SK-N-SH (cell line): ENCODE measurements around the gene ACP5. TPM values are rescaled to one million over a fixed set of nuclear protein-coding genes. Genes with fewer than 3 reads are reported as not detected.

ENCODE experiments used
- CTCF ChIA-PET: fragments of 300-600, 350-600 bp; formaldehyde crosslinking; extraction: SDS; loops from one replicate; lab custom pipeline; 2021; lab: Yijun Ruan, JAX
- POLR2A ChIA-PET: fragments of 350-600 bp; sonication (Branson Sonifier 250); formaldehyde crosslinking; extraction: SDS; loops from one replicate; lab custom pipeline; 2020; ENCODE audit warnings: antibody characterized with exemption, inconsistent platforms; lab: Yijun Ruan, JAX
- DNase-seq: peaks from one replicate; pipeline ENCODE4 v3.0.0; 2012
- H2AFZ ChIP-seq: fragments of 200-600 bp; sonication (generic); 2 replicates; pipeline ENCODE4 v1.8.1; 2016; ENCODE audit warnings: antibody characterized with exemption, mild to moderate bottlenecking, low read depth
- H3F3A ChIP-seq: fragments of 200-600 bp; sonication (generic); replicated peaks from 2 replicates; pipeline ENCODE3; 2016; ENCODE audit warnings: antibody characterized with exemption, mild to moderate bottlenecking; ENCODE audit not compliant: insufficient read depth
- H3K27ac ChIP-seq, 2 experiments: fragments of 200-500 bp in 1 of 2; fragments of 200-600 bp in 1 of 2; sonication (Bioruptor generic) in 1 of 2; sonication (generic), shearing (Covaris generic) in 1 of 2; 2 replicates each; pipeline versions ENCODE4 v1.5.1 to v1.6.1; 2014 to 2016; ENCODE audit warnings: low read depth in 2 of 2, inconsistent platforms in 1 of 2, low read length in 1 of 2, mild to moderate bottlenecking in 1 of 2, mixed read lengths in 1 of 2
- H3K27me3 ChIP-seq: fragments of 200-600 bp; sonication (generic), shearing (Covaris generic); 2 replicates; pipeline ENCODE4 v1.6.1; 2016; ENCODE audit warnings: mixed run types; ENCODE audit not compliant: insufficient read depth
- H3K36me3 ChIP-seq, 2 experiments: fragments of 200-500 bp in 1 of 2; fragments of 200-600 bp in 1 of 2; sonication (Bioruptor generic) in 1 of 2; sonication (generic) in 1 of 2; replicated peaks in 1 of 2; 2 replicates each; pipeline versions ENCODE3 to v1.5.1; 2014 to 2016; ENCODE audit warnings: low read length in 1 of 2, mild to moderate bottlenecking in 1 of 2; ENCODE audit not compliant: insufficient read depth in 2 of 2, control insufficient read depth in 1 of 2
- H3K4me1 ChIP-seq, 2 experiments: fragments of 200-500 bp in 1 of 2; fragments of 200-600 bp in 1 of 2; sonication (Bioruptor generic) in 1 of 2; sonication (generic), shearing (Covaris generic) in 1 of 2; 2 replicates each; pipeline versions ENCODE4 v1.5.1 to v1.6.1; 2014 to 2016; ENCODE audit warnings: low read depth in 1 of 2, low read length in 1 of 2, mixed run types in 1 of 2; ENCODE audit not compliant: insufficient read depth in 2 of 2, control insufficient read depth in 1 of 2
- H3K4me2 ChIP-seq: fragments of 200-600 bp; sonication (generic), shearing (Covaris generic); 2 replicates; pipeline ENCODE4 v1.6.1; 2017; ENCODE audit warnings: mixed run types
- H3K4me3 ChIP-seq, 2 experiments: fragments of 200-500 bp in 1 of 2; fragments of 200-600 bp in 1 of 2; sonication (Bioruptor generic) in 1 of 2; sonication (generic), shearing (Covaris generic) in 1 of 2; 2 replicates each; pipeline versions ENCODE4 v1.5.1 to v1.8.1; 2014 to 2016; ENCODE audit warnings: low read depth in 2 of 2, inconsistent platforms in 1 of 2, low read length in 1 of 2, mild to moderate bottlenecking in 1 of 2, mixed read lengths in 1 of 2, moderate library complexity in 1 of 2
- H3K79me2 ChIP-seq: fragments of 200-600 bp; sonication (generic); 2 replicates; pipeline ENCODE4 v1.8.1; 2017; ENCODE audit warnings: mild to moderate bottlenecking; ENCODE audit not compliant: insufficient read depth
- H3K9ac ChIP-seq: fragments of 200-600 bp; sonication (generic); 2 replicates; pipeline ENCODE4 v1.6.1; 2017; ENCODE audit warnings: mixed run types
- H3K9me2 ChIP-seq: fragments of 200-600 bp; sonication (generic); 2 replicates; pipeline ENCODE4 v1.6.1; 2017; ENCODE audit warnings: mixed run types
- H3K9me3 ChIP-seq: fragments of 200-600 bp; sonication (generic); 2 replicates; pipeline ENCODE4 v1.6.1; 2017; ENCODE audit warnings: mixed run types, mild to moderate bottlenecking, moderate library complexity
- H4K20me1 ChIP-seq: fragments of 200-600 bp; sonication (generic); 2 replicates; pipeline ENCODE4 v1.6.1; 2017; ENCODE audit warnings: mild to moderate bottlenecking, mixed run types; ENCODE audit not compliant: insufficient read depth
- CHD2 ChIP-seq: fragments of 150-350 bp; IDR thresholded peaks from 2 replicates; pipeline ENCODE4 v1.6.1; 2018; ENCODE audit warnings: low read length; ENCODE audit not compliant: partially characterized antibody
- ELF1 ChIP-seq: IDR thresholded peaks from 2 replicates; pipeline ENCODE4 v1.4.0; 2012
- EZH2phosphoT487 ChIP-seq: fragments of 200-600 bp; sonication (generic); IDR thresholded peaks from 2 replicates; pipeline ENCODE4 v1.6.1; 2017; ENCODE audit warnings: low read depth, mixed run types, mild to moderate bottlenecking, antibody characterized with exemption, moderate library complexity, borderline replicate concordance
- FOSL2 ChIP-seq: IDR thresholded peaks from 2 replicates; pipeline ENCODE4 v1.4.0; 2012; ENCODE audit warnings: low read depth, mild to moderate bottlenecking, moderate library complexity, borderline replicate concordance
- FOXJ3 ChIP-seq: sonication (generic); formaldehyde crosslinking; IDR thresholded peaks from 2 replicates; pipeline ENCODE4 v1.5.1; 2020; ENCODE audit warnings: mild to moderate bottlenecking, missing genetic modification reagents
- FOXM1 ChIP-seq: IDR thresholded peaks from 2 replicates; pipeline ENCODE4 v1.4.0; 2012; ENCODE audit warnings: low read depth, mild to moderate bottlenecking
- GABPA ChIP-seq: IDR thresholded peaks from 2 replicates; pipeline ENCODE4 v1.4.0; 2012; ENCODE audit warnings: low read depth, mild to moderate bottlenecking
- JUND ChIP-seq: IDR thresholded peaks from 2 replicates; pipeline ENCODE4 v1.4.0; 2012
- NFIC ChIP-seq: IDR thresholded peaks from 2 replicates; pipeline ENCODE4 v1.4.0; 2012; ENCODE audit warnings: borderline replicate concordance
- RAD21 ChIP-seq: IDR thresholded peaks from 2 replicates; pipeline ENCODE4 v1.6.1; 2012; ENCODE audit warnings: mild to moderate bottlenecking, low read length
- RXRA ChIP-seq: IDR thresholded peaks from 2 replicates; pipeline ENCODE4 v1.4.0; 2012; ENCODE audit warnings: low read depth, mild to moderate bottlenecking, borderline replicate concordance
- SMC3 ChIP-seq: IDR thresholded peaks from 2 replicates; pipeline ENCODE4 v1.6.1; 2012; ENCODE audit warnings: low read depth, low read length, improper control_type of control experiment
- TAF1 ChIP-seq: IDR thresholded peaks from 2 replicates; pipeline ENCODE4 v1.6.1; 2012; ENCODE audit warnings: low read depth, mild to moderate bottlenecking, low read length, moderate library complexity, borderline replicate concordance
- WGBS: methylation state at CpG from one replicate; pipeline ENCODE4 v1.1.6; 2017; ENCODE audit warnings: low lambda C conversion rate; 5-methylcytosine and 5-hydroxymethylcytosine counted together
- polyA plus RNA-seq, 3 experiments: library from polyadenylated mRNA; depleted of rRNA; stranded (reverse); fragments of >200 nt; gene quantifications; 2 replicates each; pipeline ENCODE4 v1.2.3, GENCODE V29; 2012
- TF ChIP-seq, protein P1 (sequence below): fragments of 150-350 bp; IDR thresholded peaks from 2 replicates; pipeline ENCODE4 v1.6.1; 2016; ENCODE audit warnings: mild to moderate bottlenecking, low read depth, low read length
- TF ChIP-seq, protein P2 (sequence below): IDR thresholded peaks from 2 replicates; pipeline ENCODE4 v1.4.0; 2012; ENCODE audit warnings: low read depth, borderline replicate concordance
- TF ChIP-seq, protein P3 (sequence below): fragments of 200-600 bp; sonication (generic); IDR thresholded peaks from 2 replicates; pipeline ENCODE4 v1.6.1; 2017; ENCODE audit warnings: antibody characterized with exemption, mild to moderate bottlenecking, moderate library complexity
- TF ChIP-seq, protein P4 (sequence below): IDR thresholded peaks from 2 replicates; pipeline ENCODE4 v1.4.0; 2012; ENCODE audit warnings: low read depth

The ACP5 gene
- polyA plus RNA-seq, 1 of the 3 experiments (the other 2 are of a cell fraction): 0.87 TPM

DNA sequence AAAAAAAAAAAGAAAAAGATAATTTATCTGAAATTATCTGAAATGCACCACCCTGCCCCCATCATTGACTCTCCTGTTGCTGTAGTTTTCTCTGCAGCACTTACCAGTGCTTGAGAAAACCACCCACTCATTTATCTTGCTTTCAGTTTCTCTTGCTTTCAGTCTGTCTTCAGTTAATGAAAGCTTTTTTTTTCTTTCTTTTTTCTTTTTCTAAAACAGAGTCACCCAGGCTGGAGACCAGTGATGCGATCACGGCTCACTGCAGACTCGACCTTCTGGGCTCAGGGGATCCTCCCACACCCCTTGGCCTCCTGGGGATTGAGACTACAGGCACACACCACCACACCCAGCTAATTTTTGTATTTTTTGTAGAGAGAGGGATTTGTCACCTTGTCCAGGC lies 4.3 kb upstream of the ACP5 start:
- Histone ChIP-seq H3K4me2 (no peak overlapping the region), H3K79me2 (no peaks in the 10 kb centered on the region)
- POLR2A ChIA-PET: no interaction called here

More for the DNA sequence above, 4.3 kb upstream of the ACP5 start:
- WGBS: 61% methylated on average over 3 of the region's 3 CpGs
- TF ChIP-seq, protein P1, sequence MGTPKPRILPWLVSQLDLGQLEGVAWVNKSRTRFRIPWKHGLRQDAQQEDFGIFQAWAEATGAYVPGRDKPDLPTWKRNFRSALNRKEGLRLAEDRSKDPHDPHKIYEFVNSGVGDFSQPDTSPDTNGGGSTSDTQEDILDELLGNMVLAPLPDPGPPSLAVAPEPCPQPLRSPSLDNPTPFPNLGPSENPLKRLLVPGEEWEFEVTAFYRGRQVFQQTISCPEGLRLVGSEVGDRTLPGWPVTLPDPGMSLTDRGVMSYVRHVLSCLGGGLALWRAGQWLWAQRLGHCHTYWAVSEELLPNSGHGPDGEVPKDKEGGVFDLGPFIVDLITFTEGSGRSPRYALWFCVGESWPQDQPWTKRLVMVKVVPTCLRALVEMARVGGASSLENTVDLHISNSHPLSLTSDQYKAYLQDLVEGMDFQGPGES: no peak
- TF ChIP-seq, protein P2, sequence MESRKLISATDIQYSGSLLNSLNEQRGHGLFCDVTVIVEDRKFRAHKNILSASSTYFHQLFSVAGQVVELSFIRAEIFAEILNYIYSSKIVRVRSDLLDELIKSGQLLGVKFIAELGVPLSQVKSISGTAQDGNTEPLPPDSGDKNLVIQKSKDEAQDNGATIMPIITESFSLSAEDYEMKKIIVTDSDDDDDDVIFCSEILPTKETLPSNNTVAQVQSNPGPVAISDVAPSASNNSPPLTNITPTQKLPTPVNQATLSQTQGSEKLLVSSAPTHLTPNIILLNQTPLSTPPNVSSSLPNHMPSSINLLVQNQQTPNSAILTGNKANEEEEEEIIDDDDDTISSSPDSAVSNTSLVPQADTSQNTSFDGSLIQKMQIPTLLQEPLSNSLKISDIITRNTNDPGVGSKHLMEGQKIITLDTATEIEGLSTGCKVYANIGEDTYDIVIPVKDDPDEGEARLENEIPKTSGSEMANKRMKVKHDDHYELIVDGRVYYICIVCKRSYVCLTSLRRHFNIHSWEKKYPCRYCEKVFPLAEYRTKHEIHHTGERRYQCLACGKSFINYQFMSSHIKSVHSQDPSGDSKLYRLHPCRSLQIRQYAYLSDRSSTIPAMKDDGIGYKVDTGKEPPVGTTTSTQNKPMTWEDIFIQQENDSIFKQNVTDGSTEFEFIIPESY: no peak
- TF ChIP-seq ELF1 (no peak), FOXJ3 (no peak), RXRA (no peak), FOSL2 (no peak), TAF1 (no peak), EZH2phosphoT487 (no peak), JUND (no peak), SMC3 (no peak), FOXM1 (no peak), CHD2 (no peak), NFIC (no peak), RAD21 (no peak), GABPA (no peak)
- TF ChIP-seq, protein P3, sequence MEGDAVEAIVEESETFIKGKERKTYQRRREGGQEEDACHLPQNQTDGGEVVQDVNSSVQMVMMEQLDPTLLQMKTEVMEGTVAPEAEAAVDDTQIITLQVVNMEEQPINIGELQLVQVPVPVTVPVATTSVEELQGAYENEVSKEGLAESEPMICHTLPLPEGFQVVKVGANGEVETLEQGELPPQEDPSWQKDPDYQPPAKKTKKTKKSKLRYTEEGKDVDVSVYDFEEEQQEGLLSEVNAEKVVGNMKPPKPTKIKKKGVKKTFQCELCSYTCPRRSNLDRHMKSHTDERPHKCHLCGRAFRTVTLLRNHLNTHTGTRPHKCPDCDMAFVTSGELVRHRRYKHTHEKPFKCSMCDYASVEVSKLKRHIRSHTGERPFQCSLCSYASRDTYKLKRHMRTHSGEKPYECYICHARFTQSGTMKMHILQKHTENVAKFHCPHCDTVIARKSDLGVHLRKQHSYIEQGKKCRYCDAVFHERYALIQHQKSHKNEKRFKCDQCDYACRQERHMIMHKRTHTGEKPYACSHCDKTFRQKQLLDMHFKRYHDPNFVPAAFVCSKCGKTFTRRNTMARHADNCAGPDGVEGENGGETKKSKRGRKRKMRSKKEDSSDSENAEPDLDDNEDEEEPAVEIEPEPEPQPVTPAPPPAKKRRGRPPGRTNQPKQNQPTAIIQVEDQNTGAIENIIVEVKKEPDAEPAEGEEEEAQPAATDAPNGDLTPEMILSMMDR: no peak
- TF ChIP-seq, protein P4, sequence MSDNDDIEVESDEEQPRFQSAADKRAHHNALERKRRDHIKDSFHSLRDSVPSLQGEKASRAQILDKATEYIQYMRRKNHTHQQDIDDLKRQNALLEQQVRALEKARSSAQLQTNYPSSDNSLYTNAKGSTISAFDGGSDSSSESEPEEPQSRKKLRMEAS: no peak
- Histone ChIP-seq H3K27ac (no peak overlapping the region), H3F3A (no peaks in the 10 kb centered on the region), H3K27me3 (no peaks in the 10 kb centered on the region), H3K36me3 (no peaks in the 10 kb centered on the region), H3K9me2 (no peaks in the 10 kb centered on the region), H3K4me1 (no peaks in the 10 kb centered on the region; a peak in 1 of 4 replicates), H3K9ac (no peak overlapping the region), H3K9me3 (no peaks in the 10 kb centered on the region), H4K20me1 (no peaks in the 10 kb centered on the region), H2AFZ (no peak overlapping the region), H3K4me3 (no peak overlapping the region)
- CTCF ChIA-PET: interaction anchor here (1.3 to 1.4 kb wide), 2 partner anchors 46 to 85 kb away, joined by 3 to 6 read pairs; no protein-coding TSS in a partner anchor
- no peak for DNase-seq
